Adrenal gland (tissue), 12 donors: ENCODE measurements around the gene DGCR8. TPM values are rescaled to one million over a fixed set of nuclear protein-coding genes. Genes with fewer than 3 reads are reported as not detected.

Source experiments
- DNase-seq, 7 donors: peaks; one replicate each; pipeline ENCODE4 v3.0.0-alpha.2; 2019 to 2020
- H3K27ac ChIP-seq, 5 donors: fragments of 200-600 bp; sonication (generic) in 4 of 5; 1 replicate in 3 of 5; 2 replicates in 2 of 5; pipeline versions ENCODE4 v1.5.1 to v1.8.0; 2016 to 2020; ENCODE audit warnings: mild to moderate bottlenecking in 1 of 5
- H3K27me3 ChIP-seq: fragments of 200-600 bp; 2 replicates; pipeline ENCODE4 v1.8.0; 2021
- H3K36me3 ChIP-seq, 2 donors: fragments of 200-600 bp; replicated peaks in 1 of 2; 1 replicate in 1 of 2; 2 replicates in 1 of 2; pipeline versions ENCODE4 v1.5.1 to v1.8.0; 2018 to 2022
- H3K4me1 ChIP-seq, 2 donors: fragments of 200-600 bp; replicated peaks in 1 of 2; 1 replicate in 1 of 2; 2 replicates in 1 of 2; pipeline versions ENCODE4 v1.5.1 to v1.8.0; 2018 to 2021
- H3K4me3 ChIP-seq, 4 donors: fragments of 200-600 bp; sonication (generic) in 3 of 4; one replicate each; pipeline ENCODE4 v1.5.1; 2016 to 2018
- H3K9me3 ChIP-seq, 3 donors: fragments of 200-600 bp; sonication (generic) in 1 of 3; replicated peaks in 1 of 3; 1 replicate in 2 of 3; 2 replicates in 1 of 3; pipeline versions ENCODE4 v1.5.1 to v1.8.0; 2016 to 2021
- POLR2A ChIP-seq, 2 donors: fragments of 450-650 bp; IDR thresholded peaks; one replicate each; pipeline ENCODE4 v1.6.1; 2017; ENCODE audit warnings: antibody characterized with exemption in 2 of 2, mild to moderate bottlenecking in 2 of 2, moderate library complexity in 1 of 2
- WGBS, 4 donors: extraction: QIAGEN DNeasy Blood & Tissue Kit in 2 of 4; methylation state at CpG; one replicate each; pipeline versions ENCODE4 v1.1.5 to v1.1.7; 2013 to 2017; 5-methylcytosine and 5-hydroxymethylcytosine counted together
- intact Hi-C, 2 donors: fragments of 100-400 bp; cut with DNase I; formaldehyde crosslinking; loops; one replicate each; pipeline versions ENCODE4 v1.14.1 to v1.15.0; 2022 to 2023
- polyA plus RNA-seq, 3 donors: library from polyadenylated mRNA; stranded (reverse); fragments of 200-250 nt in 2 of 3; fragments of 350-450 nt in 1 of 3; fragmentation: Illumina TruSeq in 1 of 3; extraction: RNeasy Lipid Tissue Mini Kit (QIAGEN cat#74804) in 1 of 3; gene quantifications; one replicate each; pipeline ENCODE4 v1.2.3, GENCODE V29; 2013 to 2014
- total RNA-seq, 9 donors: library from RNA; depleted of rRNA in 4 of 9; stranded (reverse); fragments of >200 nt in 4 of 9; fragments of 120-200 nt in 1 of 9; fragmentation: NEBNext Ultra II Directional in 1 of 9; extraction: Animal tissue kit (Norgen Biotek cat#: 25700) in 1 of 9; gene quantifications; one replicate each; pipeline versions ENCODE4 v1.1.0 to v1.2.4, GENCODE V29; 2013 to 2023
- TF ChIP-seq, protein P1 (sequence below), 6 experiments: fragments of 450-650 bp in 4 of 6; fragments of 200-600 bp in 2 of 6; sonication (generic) in 1 of 6; IDR thresholded peaks; 1 replicate in 5 of 6; 2 replicates in 1 of 6; pipeline versions ENCODE4 v1.5.1 to v1.8.0; 2016 to 2021; ENCODE audit warnings: antibody characterized with exemption in 6 of 6, mild to moderate bottlenecking in 2 of 6, moderate library complexity in 1 of 6
- donor health status: healthy with polysubstance abuse.
- donor health status: Bipolar disorder and iron deficiency.
- donor health status: DM: yes; HTN: yes; CAD: no.
- donor health status: DM: no; HTN: no; CAD: no.
- donor health status: DM: no; HTN: no; CAD: no.
- donor health status: DM: yes; HTN: yes; CAD: no.

The DGCR8 gene
- total and polyA plus RNA-seq, 12 donors, result 7.2 to 32.2 (median 22.4) TPM

DNA sequence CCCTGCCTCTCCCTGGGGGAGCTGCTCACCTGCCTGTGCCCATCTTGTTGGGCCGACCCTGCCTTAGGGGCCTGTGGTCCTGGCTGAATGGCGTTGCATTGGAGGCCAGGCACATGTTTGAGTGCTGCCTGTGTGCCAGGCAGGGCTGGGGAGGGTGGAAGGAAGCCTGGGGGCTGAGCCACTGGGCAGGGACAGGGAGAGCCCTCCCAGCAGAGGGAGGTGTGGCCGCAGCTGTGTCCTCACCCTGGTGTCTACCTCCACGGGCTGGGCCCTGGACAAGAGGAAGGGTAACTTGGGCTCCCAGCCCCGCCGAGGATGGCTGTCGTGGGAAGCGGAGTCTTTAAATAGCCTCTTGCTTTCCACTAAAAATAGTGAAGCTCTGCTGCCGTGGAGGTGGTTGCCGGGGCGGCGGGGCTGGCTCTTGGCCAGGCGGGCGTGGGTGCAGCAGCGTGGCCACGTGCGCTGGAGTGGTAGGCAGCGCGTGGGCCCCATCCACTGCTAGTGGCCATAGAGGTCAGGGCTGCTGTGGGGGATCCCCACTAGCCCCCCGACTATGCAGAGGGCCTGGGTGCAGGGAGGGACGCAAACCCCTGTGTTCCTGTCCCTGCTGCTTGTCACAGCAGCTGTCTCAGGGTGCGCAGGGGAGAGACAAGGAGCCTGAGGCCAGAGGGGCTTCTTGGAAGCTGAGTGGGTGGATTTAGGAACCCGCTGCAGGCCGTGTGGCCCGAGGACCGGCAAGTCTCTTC lies 57.8 kb downstream of the DGCR8 start:
- Histone ChIP-seq H3K9me3 (no peaks in the 10 kb centered on the region), H3K27me3 (no peaks in the 10 kb centered on the region), H3K27ac (peak overlapping the region in 1 of 5 donors; percentile 17), H3K36me3 (peaks cover 0 to 5% of the 10 kb centered on the region in 2 donors), H3K4me1 (peaks cover 11 to 42% of the 10 kb centered on the region in 2 donors), H3K4me3 (no peak overlapping the region)
- no peak for TF ChIP-seq POLR2A (IDR thresholded peaks at IDR 0.05)
- TF ChIP-seq, protein P1, sequence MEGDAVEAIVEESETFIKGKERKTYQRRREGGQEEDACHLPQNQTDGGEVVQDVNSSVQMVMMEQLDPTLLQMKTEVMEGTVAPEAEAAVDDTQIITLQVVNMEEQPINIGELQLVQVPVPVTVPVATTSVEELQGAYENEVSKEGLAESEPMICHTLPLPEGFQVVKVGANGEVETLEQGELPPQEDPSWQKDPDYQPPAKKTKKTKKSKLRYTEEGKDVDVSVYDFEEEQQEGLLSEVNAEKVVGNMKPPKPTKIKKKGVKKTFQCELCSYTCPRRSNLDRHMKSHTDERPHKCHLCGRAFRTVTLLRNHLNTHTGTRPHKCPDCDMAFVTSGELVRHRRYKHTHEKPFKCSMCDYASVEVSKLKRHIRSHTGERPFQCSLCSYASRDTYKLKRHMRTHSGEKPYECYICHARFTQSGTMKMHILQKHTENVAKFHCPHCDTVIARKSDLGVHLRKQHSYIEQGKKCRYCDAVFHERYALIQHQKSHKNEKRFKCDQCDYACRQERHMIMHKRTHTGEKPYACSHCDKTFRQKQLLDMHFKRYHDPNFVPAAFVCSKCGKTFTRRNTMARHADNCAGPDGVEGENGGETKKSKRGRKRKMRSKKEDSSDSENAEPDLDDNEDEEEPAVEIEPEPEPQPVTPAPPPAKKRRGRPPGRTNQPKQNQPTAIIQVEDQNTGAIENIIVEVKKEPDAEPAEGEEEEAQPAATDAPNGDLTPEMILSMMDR (IDR thresholded peaks at IDR 0.05), result no peak
- no peak for DNase-seq
- 49 to 65% (median 55%) methylated on average over 11 to 26 of the region's 26 CpGs for WGBS, 4 donors
- intact Hi-C loops, result no loop called here

DNA sequence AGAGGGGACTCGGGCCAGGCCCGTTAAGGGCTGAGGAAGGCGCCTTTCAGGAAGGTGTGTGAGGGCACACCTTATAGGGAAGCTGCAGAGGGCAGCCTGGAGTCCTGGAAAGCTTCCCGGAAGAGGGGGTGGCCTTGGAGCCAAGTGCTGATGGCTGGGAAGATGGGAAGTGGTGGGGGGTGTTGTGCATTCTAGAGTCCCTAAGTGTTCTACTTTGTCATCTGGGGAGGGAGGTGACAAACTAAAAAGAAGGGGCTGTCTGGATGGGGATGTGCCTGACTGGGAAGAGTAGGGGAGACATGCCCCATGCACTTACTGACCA lies 58.3 kb downstream of the DGCR8 start:
- Histone ChIP-seq H3K27me3 (no peaks in the 10 kb centered on the region), H3K9me3 (no peaks in the 10 kb centered on the region), H3K4me3 (no peak overlapping the region), H3K4me1 (peaks cover 8 to 40% of the 10 kb centered on the region in 2 donors), H3K36me3 (peaks cover 0 to 5% of the 10 kb centered on the region in 2 donors), H3K27ac (no peak overlapping the region)
- no peak for DNase-seq
- intact Hi-C loops, result no loop called here
- TF ChIP-seq POLR2A (IDR thresholded peaks at IDR 0.05), result no peak
- TF ChIP-seq, protein P1 (IDR thresholded peaks at IDR 0.05), result no peak
- 53 to 68% (median 64%) methylated on average over 4 of the region's 4 CpGs for WGBS, 4 donors

DNA sequence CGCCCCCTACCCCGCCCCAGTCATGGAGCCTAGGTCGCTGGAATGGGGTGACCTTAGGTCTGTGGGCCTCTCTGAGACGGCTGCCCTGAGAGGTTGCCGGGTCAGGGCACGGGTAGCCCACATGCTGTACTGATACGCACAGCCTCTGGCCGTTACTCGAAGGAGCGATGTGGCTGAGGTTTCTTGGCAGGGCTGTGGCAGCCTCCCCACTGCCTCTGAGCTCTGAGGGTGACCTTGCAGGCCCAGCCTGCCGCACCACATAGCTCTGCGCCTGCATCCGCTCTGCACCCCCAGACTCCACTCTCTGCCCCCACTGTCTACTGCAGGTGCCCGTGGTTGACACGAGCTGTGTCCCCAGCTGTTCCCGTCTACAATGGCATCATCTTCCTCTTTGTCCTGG lies 58.8 kb downstream of the DGCR8 start:
- Histone ChIP-seq H3K36me3 (peaks cover 0 to 5% of the 10 kb centered on the region in 2 donors), H3K9me3 (no peaks in the 10 kb centered on the region), H3K4me3 (no peak overlapping the region), H3K4me1 (peaks cover 8 to 40% of the 10 kb centered on the region in 2 donors), H3K27ac (no peak overlapping the region), H3K27me3 (no peaks in the 10 kb centered on the region)
- intact Hi-C loops, result no loop called here
- no peak for DNase-seq
- WGBS, 4 donors, result 68 to 88% (median 83%) methylated on average over 5 to 16 of the region's 16 CpGs
- no peak for TF ChIP-seq POLR2A (IDR thresholded peaks at IDR 0.05)
- TF ChIP-seq, protein P1 (IDR thresholded peaks at IDR 0.05), result no peak

DNA sequence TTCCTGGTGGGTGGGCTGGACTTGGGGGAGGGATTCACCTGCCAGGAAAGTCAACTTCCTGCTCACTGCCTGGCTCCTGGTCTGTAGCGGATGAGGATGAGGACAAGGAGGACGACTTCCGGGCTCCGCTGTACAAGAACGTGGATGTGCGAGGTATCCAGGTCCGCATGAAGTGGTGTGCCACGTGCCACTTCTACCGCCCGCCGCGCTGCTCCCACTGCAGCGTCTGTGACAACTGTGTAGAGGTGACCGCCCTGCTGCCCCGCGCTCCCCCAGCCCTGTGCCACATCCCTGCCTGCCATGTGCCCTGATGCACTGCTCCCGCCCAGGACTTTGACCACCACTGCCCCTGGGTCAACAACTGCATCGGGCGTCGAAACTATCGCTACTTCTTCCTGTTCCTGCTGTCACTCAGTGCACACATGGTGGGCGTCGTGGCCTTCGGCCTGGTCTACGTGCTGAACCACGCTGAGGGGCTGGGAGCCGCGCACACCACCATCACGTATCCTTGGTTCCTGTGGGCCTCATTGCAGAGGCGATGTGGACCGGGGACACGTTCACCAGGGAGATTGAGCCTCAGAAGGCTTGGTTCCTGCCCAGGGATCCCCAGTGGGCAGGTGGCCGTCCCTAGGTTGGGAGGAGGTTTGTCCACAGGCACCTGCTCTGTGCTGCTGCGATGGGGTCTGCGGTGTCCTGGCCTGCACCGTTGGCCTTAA lies 59.5 kb downstream of the DGCR8 start:
- no peaks in the 10 kb centered on the region for H3K9me3 ChIP-seq
- H3K36me3 ChIP-seq, result peaks cover 0 to 5% of the 10 kb centered on the region in 2 donors
- TF ChIP-seq POLR2A (IDR thresholded peaks at IDR 0.05), result no peak
- 90 to 95% (median 92%) methylated on average over 19 to 36 of the region's 36 CpGs for WGBS, 4 donors
- H3K27me3 ChIP-seq, result no peaks in the 10 kb centered on the region
- no peak for DNase-seq
- peaks cover 8 to 39% of the 10 kb centered on the region in 2 donors for H3K4me1 ChIP-seq
- H3K4me3 ChIP-seq, result no peak overlapping the region
- intact Hi-C loops, result no loop called here
- no peak overlapping the region for H3K27ac ChIP-seq
